Endothelial cell (in vitro differentiated cells): ENCODE measurements around the gene LHFPL4. TPM values are rescaled to one million over a fixed set of nuclear protein-coding genes. Genes with fewer than 3 reads are reported as not detected.
"Not testable (repeated sequence)": the region's sequence is repeated elsewhere in the genome, so short reads cannot be mapped to it uniquely, and the experiment has no call there.

Source experiments
- DNase-seq: peaks from one replicate; pipeline ENCODE4 v3.0.0; 2021; ENCODE audit warnings: low spot score
- H3K27ac Mint-ChIP-seq: one replicate; pipeline ENCODE4 v1.8.0; 2021; ENCODE audit warnings: mixed read lengths, inconsistent platforms; ENCODE audit not compliant: unreplicated experiment
- H3K27me3 Mint-ChIP-seq: one replicate; pipeline ENCODE4 v1.8.0; 2021; ENCODE audit warnings: mild to moderate bottlenecking, moderate library complexity, mixed read lengths, inconsistent platforms; ENCODE audit not compliant: unreplicated experiment
- H3K36me3 Mint-ChIP-seq: one replicate; pipeline ENCODE4 v1.8.0; 2021; ENCODE audit warnings: mild to moderate bottlenecking, low read depth, mixed read lengths, inconsistent platforms; ENCODE audit not compliant: unreplicated experiment
- H3K4me1 Mint-ChIP-seq: one replicate; pipeline ENCODE4 v1.8.0; 2021; ENCODE audit warnings: mild to moderate bottlenecking, mixed read lengths, inconsistent platforms; ENCODE audit not compliant: unreplicated experiment
- H3K4me3 Mint-ChIP-seq: one replicate; pipeline ENCODE4 v1.8.0; 2021; ENCODE audit warnings: mild to moderate bottlenecking, mixed read lengths, inconsistent platforms; ENCODE audit not compliant: unreplicated experiment
- H3K9me3 Mint-ChIP-seq: one replicate; pipeline ENCODE4 v1.8.0; 2021; ENCODE audit warnings: mixed read lengths, inconsistent platforms; ENCODE audit not compliant: unreplicated experiment
- CTCF ChIP-seq: fragments of 200-600 bp; sonication (generic); IDR thresholded peaks from one replicate; pipeline ENCODE4 v1.5.0; 2021; ENCODE audit warnings: antibody characterized with exemption; ENCODE audit not compliant: unreplicated experiment
- total RNA-seq: library from RNA; stranded (reverse); fragmentation: NEBNext Ultra II Directional; extraction: Animal tissue kit (Norgen Biotek cat#: 25700); gene quantifications from one replicate; pipeline ENCODE4 v1.2.1, GENCODE V29; 2021; ENCODE audit not compliant: unreplicated experiment

The LHFPL4 gene
- total RNA-seq, 1 donor from 2014 or later: 0.08 TPM

- no peak for DNase-seq
- H3K9me3 Mint-ChIP-seq: no peaks in the 10 kb centered on the region
- H3K4me3 Mint-ChIP-seq: no peak overlapping the region
- no peak for TF ChIP-seq CTCF
- H3K27ac Mint-ChIP-seq: no peak overlapping the region
- H3K4me1 Mint-ChIP-seq: peaks cover 9% of the 10 kb centered on the region
- peaks cover 15% of the 10 kb centered on the region for H3K27me3 Mint-ChIP-seq
- H3K36me3 Mint-ChIP-seq: peaks cover 6% of the 10 kb centered on the region
Measured at GRCh38 chr3:9497821-9498565, 55.6 kb downstream of the LHFPL4 start.

- no peak for TF ChIP-seq CTCF
- H3K27me3 Mint-ChIP-seq: peaks cover 15% of the 10 kb centered on the region
- H3K36me3 Mint-ChIP-seq: peaks cover 6% of the 10 kb centered on the region
- DNase-seq: no peak
- H3K4me3 Mint-ChIP-seq: no peak overlapping the region
- H3K4me1 Mint-ChIP-seq: peaks cover 9% of the 10 kb centered on the region
- no peak overlapping the region for H3K27ac Mint-ChIP-seq
- no peaks in the 10 kb centered on the region for H3K9me3 Mint-ChIP-seq
Measured at GRCh38 chr3:9496893-9497292, 56.7 kb downstream of the LHFPL4 start.

GRCh38 chr3:9494036-9494435, 59.6 kb downstream of the LHFPL4 start:
- not testable (repeated sequence) for DNase-seq, H3K9me3 Mint-ChIP-seq, H3K27ac Mint-ChIP-seq, H3K36me3 Mint-ChIP-seq, H3K27me3 Mint-ChIP-seq, H3K4me1 Mint-ChIP-seq, H3K4me3 Mint-ChIP-seq

- no peaks in the 10 kb centered on the region for H3K4me1 Mint-ChIP-seq
- H3K27me3 Mint-ChIP-seq: peaks cover 8% of the 10 kb centered on the region
- no peaks in the 10 kb centered on the region for H3K9me3 Mint-ChIP-seq
- DNase-seq: no peak
- no peak for TF ChIP-seq CTCF
- H3K27ac Mint-ChIP-seq: no peak overlapping the region
- no peak overlapping the region for H3K4me3 Mint-ChIP-seq
- H3K36me3 Mint-ChIP-seq: peaks cover 10% of the 10 kb centered on the region
Measured at GRCh38 chr3:9491506-9491905, 62.1 kb downstream of the LHFPL4 start.

- H3K36me3 Mint-ChIP-seq: peaks cover 32% of the 10 kb centered on the region
- no peak overlapping the region for H3K27ac Mint-ChIP-seq
- no peaks in the 10 kb centered on the region for H3K4me1 Mint-ChIP-seq
- TF ChIP-seq CTCF: no peak
- H3K4me3 Mint-ChIP-seq: no peak overlapping the region
- H3K9me3 Mint-ChIP-seq: no peaks in the 10 kb centered on the region
- no peak for DNase-seq
- peaks cover 4% of the 10 kb centered on the region for H3K27me3 Mint-ChIP-seq
Measured at GRCh38 chr3:9485248-9485647, 68.4 kb downstream of the LHFPL4 start.
